GM13977 (cell line): Measurements from ENCODE around the gene CD2AP.

Source experiments
- DNase-seq: peaks from one replicate; pipeline ENCODE4 v3.0.0; 2012; ENCODE audit warnings: low spot score
- CTCF ChIP-seq: IDR thresholded peaks from 2 replicates; pipeline ENCODE4 v1.5.1; 2012; ENCODE audit warnings: mild to moderate bottlenecking, control low read depth; ENCODE audit not compliant: insufficient read depth; ENCODE audit errors: extremely low read depth, missing control alignments
- in situ Hi-C: fragments of 300-500 bp; cut with MboI; formaldehyde crosslinking; loops from one replicate; pipeline ENCODE4 v1.12.0; 2022; ENCODE audit warnings: low sequenced_read_pairs, low pct_unique_long_range_greater_than_20kb, mixed read lengths, inconsistent platforms; ENCODE audit not compliant: unreplicated experiment

Gene CD2AP

GRCh38 chr6:47648031-47648430, 170.4 kb downstream of the CD2AP start:
- in situ Hi-C loops: loop anchor here (25.0 kb wide), 1 partner anchor 89 kb away; no protein-coding TSS in a partner anchor
- TF ChIP-seq CTCF: no peak
- no peak for DNase-seq

DNA sequence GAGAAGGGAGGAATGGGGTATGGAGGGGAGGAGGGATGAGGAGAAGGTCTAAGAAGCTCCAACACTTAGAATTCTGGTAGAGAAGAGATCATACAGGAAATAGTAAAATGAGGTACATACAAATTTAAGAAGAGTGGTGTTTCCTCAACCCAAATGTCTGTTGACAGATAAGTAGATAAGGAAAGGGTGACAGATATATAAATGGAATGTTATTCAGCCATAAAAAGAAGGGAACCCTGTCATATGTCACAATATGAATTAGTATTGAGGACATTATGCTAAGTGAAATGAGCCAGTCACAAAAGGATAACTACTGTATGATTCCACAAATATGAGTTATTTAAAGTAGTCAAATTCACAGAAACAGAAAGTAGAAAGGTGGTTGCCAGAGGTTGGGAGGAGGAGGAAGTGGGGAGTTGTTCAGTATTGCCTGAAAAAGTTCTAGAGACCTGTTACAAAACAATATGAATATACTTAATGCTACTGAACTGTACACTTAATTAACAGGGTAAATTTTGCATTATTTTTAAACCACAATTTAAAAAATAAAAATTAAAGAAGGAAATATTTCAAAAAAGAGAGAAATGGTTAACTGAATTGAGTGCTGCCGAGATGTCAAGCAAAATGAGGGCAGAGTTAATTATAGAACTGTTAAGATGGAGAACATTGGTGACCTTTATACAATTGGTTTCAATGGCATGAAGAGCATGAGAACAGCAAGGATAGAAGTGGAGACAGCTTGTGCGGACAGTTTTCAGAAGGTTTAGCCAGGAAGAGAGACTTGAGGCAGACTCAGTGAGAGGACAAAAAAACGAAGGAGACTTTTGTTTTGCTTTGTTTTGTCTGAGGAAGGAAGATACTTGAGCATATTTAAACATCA, 173.2 kb downstream of the CD2AP start:
- DNase-seq: no peak
- in situ Hi-C loops: no loop called here
- TF ChIP-seq CTCF: no peak

DNA sequence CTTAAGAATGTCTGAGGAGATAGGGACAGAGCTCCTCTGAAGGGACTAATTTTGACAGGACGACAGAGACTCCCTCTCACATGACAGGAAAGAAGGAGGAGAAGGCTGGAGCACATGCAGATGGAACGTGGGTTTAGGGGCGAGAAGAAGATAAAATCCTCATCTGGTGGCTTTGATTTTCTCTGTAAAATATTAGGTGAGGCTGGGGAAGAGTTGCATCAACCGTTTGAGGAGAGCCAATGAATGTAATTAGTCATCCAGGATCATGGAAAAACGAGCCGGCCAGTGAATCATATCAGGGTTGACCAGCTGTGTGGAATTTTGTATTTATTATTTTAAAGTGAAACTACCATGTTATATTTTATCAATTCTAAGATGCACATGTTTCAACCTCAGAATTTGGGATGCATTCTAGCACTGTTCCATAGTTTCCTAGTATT, 173.9 kb downstream of the CD2AP start:
- DNase-seq: no peak
- in situ Hi-C loops: no loop called here
- no peak for TF ChIP-seq CTCF

GRCh38 chr6:47653706-47654105, 176.1 kb downstream of the CD2AP start:
- in situ Hi-C loops: no loop called here
- no peak for TF ChIP-seq CTCF
- no peak for DNase-seq

DNA sequence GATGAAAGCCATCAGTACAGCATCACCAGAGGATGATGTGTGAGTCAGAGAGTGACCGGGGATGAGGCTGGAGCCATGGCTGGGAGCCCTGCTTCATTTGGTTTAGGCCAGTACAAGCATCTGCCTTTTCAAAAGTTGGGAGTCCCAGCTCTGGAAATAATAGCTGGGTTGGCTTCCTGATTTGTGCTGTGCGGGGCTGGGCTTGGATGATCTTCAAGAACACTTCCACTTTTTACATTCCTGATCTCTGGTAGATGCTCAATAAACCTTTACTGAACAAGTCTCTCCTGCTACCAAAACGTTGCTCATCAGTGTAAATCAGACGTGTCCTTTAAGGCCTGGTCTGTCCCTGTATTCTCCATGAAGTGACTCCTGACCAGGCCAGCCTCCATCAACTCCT, 176.7 kb downstream of the CD2AP start:
- TF ChIP-seq CTCF: no peak
- in situ Hi-C loops: no loop called here
- no peak for DNase-seq

DNA sequence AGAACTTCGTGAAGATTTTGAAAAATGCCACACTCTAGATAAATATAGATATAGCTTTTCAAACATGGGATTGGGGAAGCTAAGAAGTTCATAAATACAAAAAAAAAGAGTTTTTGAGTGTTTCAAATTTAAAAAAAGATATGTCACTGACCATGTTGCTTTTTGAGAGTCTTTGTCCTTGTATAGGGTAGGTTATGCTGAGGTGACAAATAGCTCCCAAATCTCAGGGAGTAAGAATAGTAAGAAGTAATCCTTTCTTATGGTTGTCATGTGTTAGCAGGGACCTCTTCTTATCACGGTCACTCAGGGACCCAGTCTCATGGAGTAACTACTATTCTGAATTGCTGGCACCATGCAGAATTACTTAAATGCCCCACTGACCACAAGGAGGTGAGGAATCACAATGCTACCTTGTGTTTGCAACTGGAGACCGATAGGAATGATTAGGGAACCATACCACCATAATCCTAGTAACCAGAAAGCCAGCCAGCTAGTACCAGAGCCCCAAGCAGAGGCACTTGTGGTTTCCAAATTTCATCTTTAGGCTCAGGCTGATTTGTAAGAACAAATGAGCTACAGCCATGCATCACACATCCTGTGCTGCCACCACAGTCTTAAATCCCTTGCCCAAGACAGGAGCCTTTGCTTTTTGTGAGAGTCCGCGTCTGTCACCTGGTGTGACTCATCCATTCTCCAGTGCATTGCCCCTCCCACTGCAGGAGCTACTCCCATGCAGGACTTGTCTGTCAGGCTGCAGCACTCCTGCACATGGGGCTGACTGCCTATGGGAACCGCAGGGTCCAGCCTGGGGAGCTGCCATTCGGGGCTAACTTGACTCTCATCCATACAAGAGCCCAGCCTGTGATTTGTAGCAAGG, 178.4 kb downstream of the CD2AP start:
- no peak for DNase-seq
- no peak for TF ChIP-seq CTCF
- in situ Hi-C loops: no loop called here
